Hematopoietic multipotent progenitor cell (in vitro differentiated cells): ENCODE data around the gene FAM186B. TPM values are rescaled to one million over a fixed set of nuclear protein-coding genes. Genes with fewer than 3 reads are reported as not detected.

Experiments
- DNase-seq, 3 donors: peaks; one replicate each; pipeline ENCODE4 v3.0.0-alpha.2; 2011 to 2015; ENCODE audit warnings: low read depth in 2 of 3, low spot score in 2 of 3
- total RNA-seq: library from RNA; depleted of rRNA; stranded (reverse); fragments of >200 nt; gene quantifications from one replicate; pipeline ENCODE4 v1.2.3, GENCODE V29; 2012

FAM186B gene
- total RNA-seq, 1 donor = 0.27 TPM

GRCh38 chr12:49635656-49636055, 30.2 kb upstream of the FAM186B start:
- no peak for DNase-seq

GRCh38 chr12:49635036-49635435, 29.6 kb upstream of the FAM186B start:
- no peak for DNase-seq

GRCh38 chr12:49633703-49634345, 28.4 kb upstream of the FAM186B start:
- DNase-seq = no peak

- DNase-seq = no peak
Observed at GRCh38 chr12:49632986-49633702, 27.7 kb upstream of the FAM186B start.

GRCh38 chr12:49632401-49632800, 27.0 kb upstream of the FAM186B start:
- no peak for DNase-seq

- no peak for DNase-seq
Observed at GRCh38 chr12:49631336-49631907, 26.0 kb upstream of the FAM186B start.

DNA sequence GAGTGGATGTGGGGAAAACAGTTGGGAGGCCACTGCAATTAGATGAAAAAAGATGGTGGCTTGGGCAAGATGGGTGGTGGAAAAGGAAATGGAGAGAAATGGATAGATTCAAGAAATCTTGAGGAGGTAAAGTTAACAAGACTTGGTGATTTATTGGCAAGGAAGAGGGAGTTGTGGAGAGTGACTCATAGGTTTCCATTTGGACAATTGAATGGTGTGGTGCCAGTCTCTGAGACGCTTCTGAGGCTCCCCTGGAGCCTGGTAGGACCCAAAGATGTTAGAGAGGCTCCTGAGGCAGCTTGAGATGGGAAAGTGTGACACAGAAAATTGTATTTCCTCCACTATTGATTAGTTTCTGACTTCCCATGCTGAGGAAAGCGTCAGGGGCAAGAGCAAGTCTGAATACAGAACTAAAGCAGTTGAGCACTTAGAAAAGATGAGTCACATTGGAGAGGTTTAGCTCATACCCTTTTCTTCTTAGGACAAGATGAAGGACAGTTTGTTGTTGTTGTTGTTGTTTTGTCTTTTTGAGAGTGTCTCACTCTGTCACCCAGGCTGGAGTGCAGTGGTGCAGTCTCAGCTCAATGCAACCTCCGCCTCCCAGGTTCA, 22.4 kb upstream of the FAM186B start:
- no peak for DNase-seq

GRCh38 chr12:49626836-49627235, 21.4 kb upstream of the FAM186B start:
- no peak for DNase-seq

- peak in 2 of 3 donors; percentile 26 to 35 for DNase-seq
Observed at GRCh38 chr12:49626169-49626835, 20.9 kb upstream of the FAM186B start.

DNA sequence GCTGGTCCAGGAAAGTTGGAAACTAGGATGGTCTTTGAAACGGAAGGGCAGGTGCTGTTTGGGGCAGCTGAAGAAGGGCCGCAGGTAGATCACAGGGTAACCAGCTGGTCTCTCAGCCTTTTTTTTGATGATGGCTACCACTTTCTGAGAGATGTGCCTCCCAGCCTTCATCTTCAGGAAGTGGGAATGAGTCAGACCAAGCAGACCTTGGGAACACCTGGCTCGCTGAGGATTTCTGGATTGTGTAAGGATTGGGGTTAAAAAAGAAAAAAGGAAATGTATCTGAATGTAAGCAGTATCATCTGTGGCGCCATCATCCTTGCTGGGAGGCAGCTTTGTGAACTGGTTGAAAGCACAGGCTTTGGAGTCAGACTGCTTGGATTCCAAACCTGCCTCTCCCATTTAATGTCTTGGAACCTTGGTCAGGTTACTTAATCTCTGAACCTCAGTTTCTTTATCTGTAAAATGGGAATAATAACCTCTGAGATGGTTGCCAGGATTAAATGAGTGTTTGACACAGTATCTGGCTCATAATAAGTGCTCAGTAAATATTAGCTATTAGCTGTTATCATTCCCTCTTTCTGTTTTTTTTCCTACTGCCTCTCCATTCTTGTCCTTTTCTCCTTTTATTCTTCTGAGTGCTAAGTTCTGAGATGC, 19.6 kb upstream of the FAM186B start:
- no peak for DNase-seq

DNA sequence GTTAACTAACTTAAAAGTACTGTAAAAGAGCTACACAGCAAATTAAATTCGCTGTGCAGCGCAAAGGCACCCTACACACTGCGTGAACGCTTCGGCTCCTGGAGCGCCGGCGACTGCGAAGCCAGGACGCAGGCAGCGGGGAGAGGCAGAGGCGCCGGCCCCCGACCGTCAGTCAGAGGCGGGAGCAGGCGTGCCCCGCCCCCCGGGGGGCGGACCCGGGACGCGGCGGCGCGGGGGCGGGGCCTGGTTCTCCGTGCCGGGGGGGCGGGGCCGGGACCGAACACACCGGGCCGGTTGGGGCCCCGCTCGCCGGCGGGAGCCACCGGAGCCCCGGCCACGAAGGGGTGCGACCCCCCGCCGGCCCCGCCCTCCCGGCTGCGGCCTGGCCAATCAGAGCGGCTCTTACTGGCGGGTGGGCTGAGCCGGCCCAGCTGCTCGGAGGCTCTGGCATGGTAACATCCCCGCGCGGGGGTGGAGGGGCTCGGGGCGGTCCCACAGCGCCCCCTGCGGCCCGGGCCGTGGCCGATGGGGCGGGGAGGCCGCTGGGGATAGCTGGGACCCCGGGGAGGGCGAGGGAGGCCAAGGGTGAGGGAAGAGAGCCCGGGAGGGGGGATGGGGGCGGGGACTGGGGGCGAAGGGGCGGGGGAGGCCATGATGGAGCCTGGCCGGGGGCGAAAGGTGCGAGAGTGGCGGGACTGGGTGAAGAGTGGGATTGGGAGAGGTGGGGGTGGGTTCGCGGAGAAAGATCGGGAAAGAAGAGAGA, 17.9 kb upstream of the FAM186B start, which contains the start of gene PRPF40B:
TSS of gene PRPF40B (plus strand) at position 420 of the 763 bp plus-strand sequence. CDS start at position 450, 30 bp downstream.
- peak; percentile 72 to 95 (median 91) for DNase-seq

DNA sequence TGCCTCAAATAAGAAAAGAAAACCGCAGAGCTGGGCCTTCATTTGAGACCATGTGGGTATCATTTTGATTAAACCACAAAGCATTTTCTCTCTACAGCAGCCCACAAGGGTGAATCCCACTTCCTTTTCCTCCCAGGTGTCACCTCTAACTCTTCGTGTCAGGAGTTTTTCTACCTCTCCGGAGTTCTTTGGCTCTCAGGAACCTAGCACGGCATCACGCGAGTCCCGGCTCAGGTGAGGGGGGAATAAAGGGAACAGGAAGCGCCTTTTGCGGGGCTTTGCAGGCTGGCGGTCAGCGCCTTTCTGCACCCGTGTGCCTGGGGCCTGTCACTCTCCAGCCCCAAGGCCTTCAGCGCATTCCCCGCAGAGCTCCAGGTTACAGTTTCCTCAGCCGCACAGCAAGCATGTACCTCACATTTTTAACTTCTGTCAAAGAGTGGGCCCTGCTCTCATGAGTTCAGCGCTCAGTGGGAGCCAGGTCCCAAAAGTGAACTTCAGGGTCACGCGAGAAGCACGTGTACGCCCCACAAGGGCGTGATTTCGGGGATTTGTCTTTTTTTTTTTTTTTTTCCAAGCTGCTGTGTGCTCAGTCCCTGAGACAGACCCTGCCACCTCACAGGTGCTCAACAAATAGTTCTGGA, 17.2 kb upstream of the FAM186B start:
- peak; percentile 33 to 68 (median 59) for DNase-seq

- DNase-seq = no peak
Observed at GRCh38 chr12:49621651-49622500, 16.4 kb upstream of the FAM186B start.

GRCh38 chr12:49619286-49619685, 13.8 kb upstream of the FAM186B start:
- DNase-seq = no peak

- DNase-seq = no peak
Observed at GRCh38 chr12:49618576-49618975, 13.1 kb upstream of the FAM186B start.

GRCh38 chr12:49616533-49617219, 11.2 kb upstream of the FAM186B start:
- DNase-seq = no peak

GRCh38 chr12:49615725-49616124, 10.3 kb upstream of the FAM186B start:
- no peak for DNase-seq

DNA sequence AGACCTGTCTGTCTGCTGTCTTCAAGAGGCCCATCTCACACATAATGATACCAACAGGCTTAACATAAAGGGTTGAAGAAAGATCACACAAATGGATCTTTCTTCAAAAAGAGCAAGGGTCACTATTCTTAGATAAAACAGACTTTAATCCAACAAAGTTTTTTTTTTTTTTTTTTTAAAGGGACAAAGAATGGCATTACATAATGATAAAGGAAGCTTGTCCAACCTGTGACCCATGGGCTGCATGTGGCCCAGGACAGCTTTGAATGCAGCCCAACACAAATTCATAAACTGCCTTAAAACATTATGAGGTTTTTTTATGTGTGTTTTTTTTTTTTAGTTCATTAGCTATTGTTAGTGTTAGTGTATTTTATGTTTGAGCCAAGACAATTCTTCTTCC, 6.8 kb upstream of the FAM186B start:
- DNase-seq = no peak
